HG02759 (cell line): ENCODE data around the gene ILF3.
"Not testable (repeated sequence)": the region's sequence is repeated elsewhere in the genome, so short reads cannot be mapped to it uniquely, and the experiment has no call there.

ENCODE experiments used
- ATAC-seq: cut with Tn5 transposase; IDR thresholded peaks from one replicate; pipeline ENCODE4 v1.9.1; 2021; ENCODE audit warnings: mild to moderate bottlenecking, moderate library complexity; ENCODE audit not compliant: unreplicated experiment

ILF3 gene

GRCh38 chr19:10642473-10643171 is 11.5 kb upstream of the ILF3 start:
- ATAC-seq: no peak

DNA sequence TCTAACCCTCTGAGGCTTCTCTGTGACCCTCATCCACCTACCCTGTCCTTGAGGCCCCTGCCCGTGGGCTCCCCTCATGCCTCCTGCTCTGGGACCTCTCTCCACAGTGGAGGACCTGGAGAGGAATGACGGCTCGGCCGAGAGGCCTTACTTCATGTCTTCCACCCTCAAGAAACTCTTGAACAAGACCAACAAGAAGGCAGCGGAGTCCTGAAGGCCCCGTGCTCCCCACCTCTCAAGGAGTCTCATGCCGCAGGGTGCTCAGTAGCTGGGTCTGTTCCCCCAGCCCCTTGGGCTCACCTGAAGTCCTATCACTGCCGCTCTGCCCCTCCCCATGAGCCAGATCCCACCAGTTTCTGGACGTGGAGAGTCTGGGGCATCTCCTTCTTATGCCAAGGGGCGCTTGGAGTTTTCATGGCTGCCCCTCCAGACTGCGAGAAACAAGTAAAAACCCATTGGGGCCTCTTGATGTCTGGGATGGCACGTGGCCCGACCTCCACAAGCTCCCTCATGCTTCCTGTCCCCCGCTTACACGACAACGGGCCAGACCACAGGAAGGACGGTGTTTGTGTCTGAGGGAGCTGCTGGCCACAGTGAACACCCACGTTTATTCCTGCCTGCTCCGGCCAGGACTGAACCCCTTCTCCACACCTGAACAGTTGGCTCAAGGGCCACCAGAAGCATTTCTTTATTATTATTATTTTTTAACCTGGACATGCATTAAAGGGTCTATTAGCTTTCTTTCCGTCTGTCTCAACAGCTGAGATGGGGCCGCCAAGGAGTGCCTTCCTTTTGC is 10.8 kb upstream of the ILF3 start:
- no peak for ATAC-seq

DNA sequence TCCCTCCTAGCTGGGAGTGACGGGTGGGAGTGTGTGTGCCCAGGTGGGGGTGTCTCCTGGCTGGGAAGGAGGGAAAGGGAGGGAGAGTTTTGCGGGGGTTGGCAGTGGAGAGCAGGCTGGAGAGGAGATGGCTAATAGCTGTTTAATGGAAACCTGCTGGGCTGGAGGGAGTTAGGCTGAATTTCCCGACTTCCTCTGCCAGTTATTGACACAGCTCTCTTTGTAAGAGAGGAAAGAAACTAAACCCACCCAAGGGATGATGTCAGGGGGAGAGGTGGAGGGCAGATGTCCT is 10.2 kb upstream of the ILF3 start:
- no peak for ATAC-seq

GRCh38 chr19:10644260-10645007 is 9.7 kb upstream of the ILF3 start:
- ATAC-seq: no peak

DNA sequence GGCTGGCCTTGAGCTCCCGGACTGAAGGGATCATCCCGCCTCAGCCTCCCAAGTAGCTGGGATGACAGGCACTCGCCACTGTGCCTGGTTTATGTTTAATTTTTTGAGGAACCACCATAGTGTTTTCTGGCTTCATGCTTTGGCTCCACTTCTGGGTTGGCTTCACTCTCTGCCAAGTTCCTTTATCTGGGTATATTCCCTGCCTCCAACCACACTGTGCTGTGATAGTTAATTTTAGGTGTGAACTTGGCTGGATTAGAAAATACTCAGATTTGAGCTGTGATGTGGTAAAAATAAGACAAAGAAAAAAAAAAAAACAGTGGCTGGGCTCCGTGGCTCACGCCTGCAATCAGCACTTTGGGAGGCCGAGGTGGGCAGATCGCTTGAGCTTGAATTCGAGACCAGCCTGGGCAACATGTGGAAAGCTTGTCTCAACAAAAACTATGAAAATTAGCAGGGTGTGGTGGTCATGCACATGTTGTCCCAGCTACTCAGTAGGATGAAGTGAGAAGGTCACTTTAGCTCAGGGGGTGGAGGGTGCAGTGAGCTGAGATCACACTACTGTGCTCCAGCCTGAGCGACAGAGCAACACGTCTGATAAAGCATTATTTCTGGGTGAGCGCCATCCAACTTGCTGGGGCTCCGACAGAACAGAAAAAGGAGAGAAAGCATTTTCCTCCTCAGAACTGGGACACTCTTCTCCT is 7.5 kb upstream of the ILF3 start:
- no peak for ATAC-seq

GRCh38 chr19:10648360-10648759 is 5.8 kb upstream of the ILF3 start:
- ATAC-seq: no peak

DNA sequence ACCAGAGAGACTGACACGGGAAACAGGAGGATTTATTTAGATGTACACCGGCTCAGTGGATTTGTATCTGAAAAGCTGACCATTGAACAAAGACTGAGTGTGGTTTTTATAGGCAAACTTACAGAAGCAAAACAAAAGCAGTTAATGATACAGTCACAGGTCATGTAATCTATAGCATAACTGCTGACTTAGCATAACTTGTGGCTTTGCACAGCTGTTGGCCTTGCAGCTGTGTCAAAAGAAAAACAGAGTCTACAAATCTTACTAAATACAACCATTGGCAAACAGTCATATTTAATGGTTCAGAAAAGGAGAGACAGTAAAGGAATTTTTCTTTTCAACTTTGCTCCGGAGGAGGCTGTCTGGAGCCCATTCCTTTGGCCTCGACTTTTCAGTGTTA is 2.3 kb upstream of the ILF3 start:
- no peak for ATAC-seq

DNA sequence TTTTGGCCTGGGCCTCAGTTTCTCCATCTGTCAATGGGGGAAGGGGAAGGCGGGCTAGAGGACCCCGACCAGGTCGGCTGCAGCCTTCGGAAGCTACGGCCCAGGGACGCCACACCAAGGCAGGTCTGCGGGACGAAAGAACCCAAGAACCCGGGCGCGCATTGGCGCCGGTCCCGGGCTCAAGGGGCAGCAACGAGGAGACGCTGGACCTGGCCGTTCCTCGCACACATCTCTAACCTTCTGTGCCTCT is 739 bp upstream of the ILF3 start:
- peak; percentile 10 for ATAC-seq

DNA sequence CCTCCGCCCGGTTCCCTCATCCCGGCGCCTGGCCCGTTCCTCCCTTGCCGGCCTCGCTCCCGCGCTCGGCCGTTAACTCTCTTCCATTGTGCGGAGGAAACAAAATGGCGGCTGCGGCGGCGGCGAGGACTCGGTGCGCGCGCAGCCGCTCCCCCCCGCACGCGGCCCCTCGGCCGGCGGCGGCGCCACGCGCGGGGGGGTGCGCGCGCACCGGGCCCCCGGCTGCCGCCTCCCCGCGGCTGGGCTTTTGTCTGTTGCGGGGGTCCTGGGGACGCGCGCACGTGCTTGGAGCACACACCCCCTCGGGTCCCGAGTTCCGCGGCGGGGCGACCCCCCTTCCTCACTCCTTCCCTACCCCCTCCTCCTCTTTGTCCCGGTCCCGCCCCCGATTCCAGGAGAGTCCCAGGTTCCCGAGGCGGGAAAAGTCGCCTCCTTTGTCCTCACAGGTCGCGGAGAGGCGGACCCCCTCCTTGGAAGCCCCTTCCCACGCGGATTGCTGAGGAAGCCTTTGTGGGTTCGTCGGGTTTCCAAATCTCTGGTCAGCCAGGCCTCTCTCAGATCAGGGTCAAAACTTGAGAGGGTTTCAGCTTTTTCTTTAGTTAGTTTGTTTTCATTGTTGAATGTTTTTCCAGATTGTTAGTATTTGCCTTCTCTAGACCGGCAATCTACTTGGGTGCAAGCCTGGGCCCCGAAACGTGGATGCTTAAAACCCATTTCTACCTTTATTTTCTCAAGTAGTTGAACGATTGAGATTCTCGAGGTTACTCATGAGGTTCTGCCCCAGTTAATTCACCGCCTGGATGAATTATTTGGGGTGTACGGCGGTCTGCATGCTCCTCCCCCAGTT is 687 bp downstream of the ILF3 start:
- ATAC-seq: peak; percentile 28

DNA sequence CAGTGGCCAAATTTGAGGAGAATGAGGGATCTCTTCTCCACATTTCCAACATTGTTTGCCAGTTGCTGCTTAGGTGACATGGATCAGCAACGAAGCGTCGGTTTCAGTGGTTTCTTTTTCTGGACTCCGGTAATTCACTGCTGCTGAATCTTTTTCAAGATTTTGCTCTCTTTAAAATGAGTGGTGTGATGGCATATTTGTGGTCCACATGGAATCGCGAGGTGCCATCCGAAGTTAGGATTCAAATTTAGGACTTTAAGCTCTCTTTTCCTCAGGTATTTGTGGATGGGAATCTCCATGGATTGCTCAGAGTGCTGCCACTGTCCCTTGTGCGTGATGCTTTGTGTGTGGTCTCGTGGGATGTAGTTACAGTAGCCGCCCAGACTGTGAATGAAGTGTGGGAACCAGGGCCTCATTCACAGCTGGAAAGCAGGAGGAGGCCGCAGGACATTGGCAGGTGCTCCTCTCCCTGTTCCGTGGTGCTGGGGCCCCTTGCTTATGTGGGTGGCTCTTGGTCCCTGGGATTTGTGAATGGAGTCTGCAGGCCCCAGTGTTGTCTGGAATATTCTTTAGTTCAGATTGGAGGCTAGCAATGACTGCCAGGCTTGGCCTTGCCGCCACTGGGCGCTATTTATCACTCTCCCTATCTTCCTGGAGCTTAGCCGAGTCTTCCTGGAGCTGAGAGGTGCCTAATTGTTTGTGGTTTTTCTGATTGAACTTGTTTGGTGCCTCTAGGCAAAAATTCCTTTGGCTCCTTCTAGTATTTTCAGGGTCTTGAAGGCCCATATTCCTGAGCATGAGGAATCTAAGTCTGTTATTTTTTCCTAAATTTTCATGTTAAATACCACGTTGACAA is 1.5 kb downstream of the ILF3 start:
- ATAC-seq: no peak

DNA sequence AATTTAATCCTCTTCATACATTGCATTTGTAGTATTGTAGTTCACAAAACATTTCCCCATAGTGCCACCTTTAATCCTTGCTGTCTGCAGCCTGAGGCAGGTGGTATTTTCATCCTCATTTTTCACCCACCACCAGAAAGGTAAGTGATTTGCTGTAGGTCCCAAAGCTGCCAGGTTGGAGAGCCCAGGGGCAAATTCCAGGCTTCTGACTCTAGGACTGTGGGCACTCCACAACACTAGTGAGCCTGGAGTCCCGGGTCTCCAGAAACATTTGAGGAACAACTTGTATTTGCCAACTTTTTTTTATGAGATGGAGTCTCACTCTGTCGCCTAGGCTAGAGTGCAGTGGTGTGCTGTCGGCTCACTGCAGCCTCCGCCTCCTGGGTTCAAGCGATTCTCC is 6.2 kb downstream of the ILF3 start:
- ATAC-seq: no peak

GRCh38 chr19:10661946-10662345 is 7.8 kb downstream of the ILF3 start:
- ATAC-seq: no peak

GRCh38 chr19:10662384-10663251 is 8.5 kb downstream of the ILF3 start:
- no peak for ATAC-seq

- not testable (repeated sequence) for ATAC-seq
Measured at GRCh38 chr19:10663252-10663563, 9.1 kb downstream of the ILF3 start.

- no peak for ATAC-seq
Measured at GRCh38 chr19:10667867-10668266, 13.7 kb downstream of the ILF3 start.

- no peak for ATAC-seq
Measured at GRCh38 chr19:10669246-10669645, 15.1 kb downstream of the ILF3 start.

- ATAC-seq: no peak
Measured at GRCh38 chr19:10670182-10670581, 16.0 kb downstream of the ILF3 start.

GRCh38 chr19:10670876-10671804 is 17.0 kb downstream of the ILF3 start:
- ATAC-seq: no peak
